CD4-positive, alpha-beta T cell treated with Interleukin-17A for 1 hour (primary cell): ENCODE results near the gene PRXL2A.
"Not testable (repeated sequence)": the region's sequence is repeated elsewhere in the genome, so short reads cannot be mapped to it uniquely, and the experiment has no call there.

Experiments
- DNase-seq: peaks from one replicate; pipeline ENCODE4 v3.0.0-alpha.2; 2020

Gene PRXL2A, protein sequence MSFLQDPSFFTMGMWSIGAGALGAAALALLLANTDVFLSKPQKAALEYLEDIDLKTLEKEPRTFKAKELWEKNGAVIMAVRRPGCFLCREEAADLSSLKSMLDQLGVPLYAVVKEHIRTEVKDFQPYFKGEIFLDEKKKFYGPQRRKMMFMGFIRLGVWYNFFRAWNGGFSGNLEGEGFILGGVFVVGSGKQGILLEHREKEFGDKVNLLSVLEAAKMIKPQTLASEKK

DNA sequence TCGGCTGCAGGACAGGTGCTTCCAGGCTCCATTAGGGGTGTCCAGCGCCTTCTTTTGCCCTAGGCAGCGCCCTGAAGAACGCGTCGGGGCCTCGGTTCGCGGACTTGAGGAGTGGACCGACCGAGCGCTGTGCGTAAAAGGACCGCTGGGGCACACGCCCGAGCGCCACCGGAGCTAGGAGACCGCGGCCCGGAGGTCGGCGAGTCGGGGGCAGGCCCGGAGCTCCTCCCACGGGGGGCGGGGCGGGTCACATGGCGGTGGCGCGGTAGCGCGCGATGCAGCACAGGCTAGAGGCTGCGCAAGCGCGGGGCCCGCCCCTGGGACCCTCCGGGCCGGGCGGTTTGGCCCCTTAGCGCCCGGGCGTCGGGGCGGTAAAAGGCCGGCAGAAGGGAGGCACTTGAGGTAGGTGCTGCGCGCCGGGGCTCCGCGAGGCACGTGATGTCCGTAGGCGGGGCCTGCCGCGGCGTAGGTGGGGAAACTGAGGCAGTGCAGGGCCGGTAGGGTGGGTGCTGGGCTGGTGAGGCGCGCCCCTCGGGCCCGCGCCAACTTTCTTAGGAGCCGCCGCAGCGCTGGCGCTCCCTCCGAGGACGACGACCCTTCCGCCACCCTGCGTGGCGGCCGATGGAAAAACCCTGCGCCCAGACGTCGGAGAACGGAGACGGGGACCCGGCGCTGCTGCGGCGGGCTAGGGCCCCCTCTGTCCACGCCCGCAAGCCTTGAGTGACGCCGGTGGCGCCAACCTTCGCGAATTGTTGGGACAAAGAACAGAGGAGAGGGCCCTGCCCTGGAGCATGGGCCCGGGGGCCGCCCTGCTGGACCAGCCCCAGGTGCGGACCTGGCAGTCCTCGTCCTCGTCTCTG, at the start of gene PRXL2A:
Gene PRXL2A (plus strand): TSS at position 310 of the 860 bp plus-strand sequence. CDS start 11,917 bp downstream, outside the sequence.
- DNase-seq: peak; percentile 76

GRCh38 chr10:80358925-80359324, 49.4 kb upstream of the PRXL2A start:
- DNase-seq: not testable (repeated sequence)

DNA sequence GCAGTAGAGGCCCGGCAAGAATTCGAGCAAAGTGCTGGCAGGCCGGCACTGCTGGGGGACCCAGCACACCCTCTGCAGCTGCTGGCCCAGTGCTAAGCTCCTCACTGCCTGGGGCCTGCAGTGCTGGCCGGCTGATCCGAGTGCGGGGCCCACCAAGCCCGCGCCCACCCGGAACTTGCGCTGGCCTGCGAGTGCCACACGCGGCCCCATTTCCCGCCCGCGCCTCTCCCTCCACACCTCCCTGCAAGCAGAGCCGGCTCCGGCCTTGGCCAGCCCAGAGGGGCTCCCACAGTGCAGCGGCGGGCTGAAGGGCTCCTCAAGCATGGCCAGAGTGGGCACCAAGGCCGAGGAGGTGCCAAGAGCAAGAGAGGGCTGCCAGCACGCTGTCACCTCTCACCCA, 48.7 kb upstream of the PRXL2A start:
- DNase-seq: no peak

DNA sequence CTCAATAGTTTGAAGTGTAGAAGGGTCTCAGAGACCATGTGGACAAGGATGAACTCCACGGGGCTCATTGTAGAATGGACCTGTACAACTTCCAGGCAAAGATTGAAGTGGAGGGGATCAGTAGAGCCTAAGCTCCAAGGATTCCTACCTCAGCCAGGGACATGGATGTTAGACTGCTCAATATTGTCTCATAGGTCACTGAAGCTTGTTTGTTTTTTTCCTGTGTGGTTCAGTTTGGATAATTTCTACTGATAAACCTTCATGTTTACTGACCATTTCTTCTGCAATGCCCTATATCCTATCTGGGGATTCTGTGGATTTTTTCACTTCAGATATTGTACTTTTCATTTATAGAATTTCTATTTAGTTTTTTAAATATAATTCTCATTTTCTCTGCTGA, 42.8 kb upstream of the PRXL2A start:
- no peak for DNase-seq

- DNase-seq: no peak
Measured at GRCh38 chr10:80371467-80371866, 36.9 kb upstream of the PRXL2A start.

- no peak for DNase-seq
Measured at GRCh38 chr10:80372675-80373074, 35.7 kb upstream of the PRXL2A start.

DNA sequence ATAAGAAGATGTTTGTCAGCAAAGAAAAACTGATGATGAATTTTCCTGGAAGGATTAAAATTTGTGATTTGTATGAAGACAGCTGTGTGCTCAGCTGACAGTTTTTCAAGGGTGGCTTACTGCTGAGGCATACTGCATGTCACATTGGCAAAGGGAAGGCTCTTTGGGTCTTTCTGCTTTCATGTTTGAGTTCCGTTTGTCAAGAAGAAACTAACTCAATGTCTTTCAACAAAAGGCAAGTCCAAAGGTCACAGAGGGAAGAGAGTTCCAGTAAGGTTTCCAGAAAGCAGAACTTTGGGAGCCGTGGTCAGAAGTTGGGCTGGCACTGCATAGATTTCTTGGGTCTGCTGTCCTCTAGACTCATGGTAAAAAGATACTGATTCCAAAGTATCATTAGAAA, 34.8 kb upstream of the PRXL2A start:
- no peak for DNase-seq

GRCh38 chr10:80379701-80380100, 28.6 kb upstream of the PRXL2A start:
- DNase-seq: no peak

- no peak for DNase-seq
Measured at GRCh38 chr10:80380185-80380584, 28.2 kb upstream of the PRXL2A start.

GRCh38 chr10:80382989-80383388, 25.4 kb upstream of the PRXL2A start:
- peak; percentile 63 for DNase-seq

DNA sequence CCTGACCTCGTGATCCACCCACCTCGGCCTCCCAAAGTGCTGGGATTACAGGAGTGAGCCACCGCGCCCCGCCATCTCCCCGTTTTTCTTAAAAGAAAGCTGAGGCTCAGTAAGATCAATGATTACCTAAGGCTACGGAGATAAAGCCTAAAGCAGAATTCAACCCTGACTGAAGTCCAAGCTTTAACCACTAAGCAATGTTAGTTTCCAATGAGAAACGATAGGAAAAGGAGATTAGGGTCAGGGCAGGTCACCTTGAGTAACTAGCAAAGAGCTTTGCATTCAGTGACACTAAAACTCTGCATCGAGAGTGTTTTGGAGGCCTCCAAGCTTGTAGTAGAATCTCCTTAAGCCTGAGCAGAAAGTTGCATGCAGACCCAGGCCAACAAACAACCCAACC, 17.6 kb upstream of the PRXL2A start:
- DNase-seq: no peak

DNA sequence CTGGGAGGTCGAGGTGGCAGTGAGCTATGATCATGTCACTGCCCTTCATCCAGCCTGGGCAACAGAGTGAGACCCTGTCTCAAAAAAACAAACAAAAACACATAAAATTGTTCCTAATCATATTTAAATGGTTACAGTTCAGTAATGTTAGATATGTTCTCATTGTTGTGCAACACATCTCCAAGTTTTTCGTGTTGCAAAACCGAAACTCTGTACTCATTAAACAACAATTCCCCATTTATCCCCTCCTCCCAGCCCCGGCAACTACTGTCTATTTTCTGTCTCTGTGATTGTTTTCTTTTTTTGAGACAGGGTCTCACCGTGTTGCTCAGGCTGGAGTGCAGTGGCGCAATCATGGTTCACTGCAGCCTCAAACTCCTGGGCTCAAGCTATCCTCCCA, 16.1 kb upstream of the PRXL2A start:
- no peak for DNase-seq

DNA sequence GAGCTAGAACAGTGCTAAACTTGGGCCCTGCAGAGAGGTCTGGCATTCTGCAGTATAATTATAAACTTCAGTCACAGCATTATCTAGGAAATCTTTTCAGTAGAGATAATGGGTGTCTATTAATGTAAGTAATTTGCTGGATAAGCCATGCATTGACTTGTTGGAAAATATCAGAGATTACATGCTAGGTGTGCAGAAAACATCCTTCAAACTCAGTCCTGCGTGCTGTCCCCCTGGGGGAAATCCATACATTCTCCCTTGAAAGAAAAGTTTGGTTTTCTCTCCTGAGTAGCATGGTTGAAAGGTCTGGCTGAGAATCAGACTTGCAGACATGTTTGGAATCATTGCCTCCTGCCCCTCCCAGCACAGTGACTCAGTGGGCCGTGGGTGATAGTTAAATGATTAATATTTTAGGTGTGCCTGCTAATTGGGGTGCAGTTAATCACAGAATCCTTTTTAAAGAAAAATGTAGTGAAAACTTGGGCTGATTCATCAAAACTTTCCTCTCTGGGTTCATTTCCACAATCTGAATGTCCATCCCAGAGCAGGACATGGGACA, 13.9 kb upstream of the PRXL2A start:
- DNase-seq: no peak

- no peak for DNase-seq
Measured at GRCh38 chr10:80397014-80397413, 11.3 kb upstream of the PRXL2A start.

- DNase-seq: no peak
Measured at GRCh38 chr10:80400136-80400804, 8.1 kb upstream of the PRXL2A start.

GRCh38 chr10:80405035-80405434, 3.3 kb upstream of the PRXL2A start:
- no peak for DNase-seq

DNA sequence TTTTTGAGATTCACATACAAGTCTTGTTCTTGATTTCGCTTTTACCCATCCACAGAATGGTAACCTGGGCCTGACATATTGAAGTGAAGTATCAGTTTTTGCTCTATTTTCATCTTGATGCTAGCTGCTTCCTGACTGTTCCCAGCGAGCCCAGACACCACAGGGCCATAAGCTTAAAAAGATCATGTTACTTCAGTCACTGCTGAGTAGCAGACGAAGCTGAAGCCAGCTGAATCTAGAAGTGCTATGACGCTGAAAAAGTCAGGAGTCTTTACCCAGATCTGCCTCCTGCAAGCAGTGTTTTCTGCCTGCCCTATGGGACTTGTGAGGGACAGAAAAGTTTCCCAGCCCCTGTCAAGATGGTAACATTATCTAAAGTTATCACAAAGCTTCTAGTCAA, 2.7 kb upstream of the PRXL2A start:
- no peak for DNase-seq

GRCh38 chr10:80406204-80406603, 2.1 kb upstream of the PRXL2A start:
- no peak for DNase-seq

- DNase-seq: no peak
Measured at GRCh38 chr10:80407812-80408241, 524 bp upstream of the PRXL2A start.

- no peak for DNase-seq
Measured at GRCh38 chr10:80409121-80409520, 770 bp downstream of the PRXL2A start.

- DNase-seq: no peak
Measured at GRCh38 chr10:80410122-80410521, 1.8 kb downstream of the PRXL2A start.

DNA sequence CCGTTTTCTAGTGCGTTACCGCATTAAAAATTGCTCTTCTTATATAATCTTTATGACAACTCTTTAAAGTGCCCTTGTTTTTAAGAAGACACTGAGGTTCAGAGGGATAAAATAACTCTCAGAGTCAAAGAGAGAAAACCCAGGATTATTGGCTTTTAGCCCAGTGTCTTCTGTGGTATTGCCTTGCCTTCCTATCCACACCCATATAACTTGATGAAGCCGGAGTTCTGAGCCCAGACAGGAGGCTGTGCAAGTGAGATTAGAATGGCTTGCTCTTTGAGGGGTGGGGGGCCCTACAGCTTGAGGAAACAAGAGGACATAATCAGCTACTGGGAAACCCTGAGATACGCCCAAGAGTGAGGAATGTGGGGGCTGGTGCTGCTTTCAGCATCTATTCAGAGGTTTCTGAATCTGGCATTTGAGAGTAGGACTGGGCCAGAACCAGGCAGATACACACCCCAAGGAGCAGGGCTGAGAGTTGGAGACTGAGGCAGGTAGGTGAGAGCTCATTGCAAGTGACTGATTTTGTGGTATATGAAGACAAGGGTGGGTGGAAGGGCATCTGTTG, 2.3 kb downstream of the PRXL2A start:
- no peak for DNase-seq

DNA sequence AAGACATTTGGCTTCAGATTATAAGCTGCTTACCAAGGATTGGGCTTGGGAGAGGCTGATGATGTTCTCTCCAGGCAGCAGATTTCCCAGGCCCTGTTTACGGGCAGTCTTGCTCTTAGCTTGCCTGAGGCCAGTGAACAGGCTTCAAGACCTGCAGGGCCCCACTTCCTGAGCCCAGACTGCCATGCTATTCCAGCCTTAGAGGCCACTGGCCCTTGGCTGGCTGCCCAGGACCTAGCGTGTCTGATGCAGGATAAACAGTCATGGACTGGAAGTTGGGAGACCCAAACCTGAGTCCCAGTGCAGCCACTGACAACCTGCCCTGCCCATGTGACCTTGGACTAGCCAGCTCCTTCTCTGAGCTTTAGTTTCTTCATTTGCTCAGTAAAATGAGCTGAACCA, 2.9 kb downstream of the PRXL2A start:
- DNase-seq: no peak
